Measurements from ENCODE around the gene TUT1. TPM values are rescaled to one million over a fixed set of nuclear protein-coding genes. Genes with fewer than 3 reads are reported as not detected.
"Not testable (repeated sequence)": the region's sequence is repeated elsewhere in the genome, so short reads cannot be mapped to it uniquely, and the experiment has no call there.

Gene TUT1
- total and polyA plus RNA-seq, 2 of the 4 experiments (the other 2 are of a cell fraction): 4.3 to 10.1 TPM

DNA sequence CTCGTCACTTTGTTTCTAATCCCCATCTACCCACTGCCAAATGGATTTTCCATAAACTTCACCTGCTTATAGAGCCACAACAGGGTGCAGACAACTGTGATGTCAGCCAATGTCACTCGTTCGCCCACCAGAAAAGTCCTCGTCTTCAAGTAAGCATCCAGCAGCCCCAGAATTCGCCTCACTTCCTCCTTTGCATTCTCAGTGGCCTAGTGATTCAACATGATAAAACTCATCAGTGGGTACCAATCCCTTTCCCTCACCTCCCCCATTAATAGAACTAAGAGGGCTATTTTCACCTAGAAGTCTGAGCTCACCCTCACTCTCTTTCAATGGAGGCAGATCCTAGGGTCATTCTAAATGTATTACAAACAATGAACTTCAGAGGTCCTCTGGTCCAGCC, 20.4 kb downstream of the TUT1 start:
- dilution Hi-C loops (cut with HindIII; ENCODE audit: low sequenced_read_pairs, unreplicated experiment); H3K9me3 ChIP-seq (ENCODE audit: control insufficient read depth, insufficient read depth, low read length); H2AFZ ChIP-seq (replicated peaks; ENCODE audit: low read length, poor library complexity); intact Hi-C loops (cut with micrococcal nuclease); H4K91ac ChIP-seq (ENCODE audit: insufficient read depth, low read depth, low read length); H3K18ac ChIP-seq (ENCODE audit: low read depth, low read length); H3K4ac ChIP-seq (ENCODE audit: low read depth, low read length); H3K14ac ChIP-seq (replicated peaks; ENCODE audit: low read depth, low read length); H3K4me3 ChIP-seq (ENCODE audit: insufficient read depth, low read depth, low read length); H2BK20ac ChIP-seq (ENCODE audit: low read depth, low read length); in situ Hi-C loops (cut with MboI; ENCODE audit: low sequenced_read_pairs); H2AK5ac ChIP-seq (ENCODE audit: low read depth, low read length); DNase-seq; ATAC-seq (ENCODE audit: low read depth); H3K56ac ChIP-seq (ENCODE audit: extremely low read depth, insufficient read depth, low read length); H2BK120ac ChIP-seq (ENCODE audit: low read depth, low read length); BruUV-seq (replicated peaks); H2BK15ac ChIP-seq (ENCODE audit: low read depth, low read length); H4K8ac ChIP-seq (ENCODE audit: low read depth in 2 of 2, low read length in 2 of 2); H3K27ac ChIP-seq (ENCODE audit: insufficient read depth, low read length); H3K9ac ChIP-seq (ENCODE audit: low read depth, low read length); H3K4me2 ChIP-seq (ENCODE audit: low read depth, low read length); H3K9me1 ChIP-seq (ENCODE audit: insufficient read depth, low read length); H4K5ac ChIP-seq (ENCODE audit: low read depth, low read length); H2BK5ac ChIP-seq (ENCODE audit: low read depth, low read length, poor library complexity, severe bottlenecking); H2AK9ac ChIP-seq (replicated peaks; ENCODE audit: low read depth, low read length, poor library complexity); H3K27me3 ChIP-seq (ENCODE audit: control insufficient read depth, insufficient read depth, low read length): not testable (repeated sequence)
- Histone ChIP-seq H3K4me1 (ENCODE audit: control insufficient read depth, insufficient read depth, low read length) (peaks cover 12% of the 10 kb centered on the region), H4K20me1 (ENCODE audit: insufficient read depth, low read length) (peaks cover 60% of the 10 kb centered on the region), H3K79me1 (ENCODE audit: low read depth in 1 of 2, low read length in 2 of 2) (peaks cover 18 to 74% of the 10 kb centered on the region in 2 experiments), H3K23ac (ENCODE audit: low read depth, low read length) (peak overlapping the region; percentile 83; the same call in 1 of the 2 replicates), H3K36me3 (ENCODE audit: control insufficient read depth, insufficient read depth, low read length) (peaks cover 51% of the 10 kb centered on the region)
- ChIA-PET CTCF (interaction anchor here (1.8 kb wide), 1 partner anchor 11 kb away, joined by 6 read pairs; no protein-coding TSS in a partner anchor), POLR2A (ENCODE audit: unreplicated experiment) (interaction anchor here (0.5 kb wide), 1 partner anchor 147 kb away, joined by 6 read pairs; no protein-coding TSS in a partner anchor)
- WGBS, 2 experiments (ENCODE audit: extremely low coverage in 2 of 2, insufficient read length in 1 of 2): 100% methylated on average over 2 of the region's 5 CpGs; no CpG with 5 or more reads in 1 of the 2 experiments
